Tongue (tissue), 3 donors: ENCODE data around the gene RAB5A. TPM values are rescaled to one million over a fixed set of nuclear protein-coding genes. Genes with fewer than 3 reads are reported as not detected.
"Not testable (repeated sequence)": the region's sequence is repeated elsewhere in the genome, so short reads cannot be mapped to it uniquely, and the experiment has no call there.

ENCODE experiments used
- DNase-seq: peaks from one replicate; pipeline ENCODE4 v3.0.0-alpha.2; 2015
- small RNA-seq: library from RNA; depleted of rRNA; stranded (forward); fragments of <200 nt; gene quantifications from one replicate; pipeline ENCODE3, GENCODE V24; 2014; ENCODE audit warnings: low replicate concordance
- total RNA-seq: library from RNA; depleted of rRNA; stranded (reverse); fragments of >200 nt; gene quantifications from one replicate; pipeline ENCODE4 v1.2.3, GENCODE V29; 2014

RAB5A gene
- total RNA-seq, 1 donor from 2014 or later = 68.5 TPM

DNA sequence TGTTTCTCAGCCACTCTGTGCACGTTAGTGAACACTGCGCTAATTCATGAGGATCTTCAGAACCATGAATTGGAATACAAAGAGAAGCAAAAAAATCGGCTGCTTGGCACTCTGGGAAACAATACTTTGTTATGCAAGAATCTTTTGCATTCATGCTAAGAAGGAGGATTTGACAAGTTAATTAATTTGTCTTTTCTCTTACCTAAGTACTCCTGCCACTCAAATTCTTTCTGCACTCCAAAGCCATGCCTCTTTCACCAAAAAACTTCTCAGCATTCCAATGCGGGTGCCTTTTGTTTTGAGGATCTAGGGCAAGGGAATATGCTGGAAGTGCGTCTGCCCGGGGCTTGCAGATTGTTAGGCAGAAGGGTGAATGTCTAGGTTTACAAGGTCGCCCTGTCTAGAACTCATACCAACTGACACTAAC lies 82.0 kb downstream of the RAB5A start:
- no peak for DNase-seq

GRCh38 chr3:20031939-20032338 lies 85.0 kb downstream of the RAB5A start:
- DNase-seq = not testable (repeated sequence)

Small RNA genes within 50 kb of the gene (small RNA-seq; reads per million reads assigned to genes)
- gene RNU4-85P (not detected), gene RPL39P18 (not detected)

Other genes with a start within 250 kb of the RAB5A start
- 1.7 TPM for gene EFHB, start 12.9 kb upstream of the RAB5A start, total RNA-seq
- gene PP2D1, start 65.2 kb downstream of the RAB5A start, total RNA-seq = not detected
- gene KAT2B, start 93.3 kb downstream of the RAB5A start, total RNA-seq = 32.3 TPM
- 3.8 TPM for gene SGO1, start 239.1 kb downstream of the RAB5A start, total RNA-seq